ENCODE results near the gene KCNQ5. TPM values are rescaled to one million over a fixed set of nuclear protein-coding genes. Genes with fewer than 3 reads are reported as not detected.

KCNQ5 gene
- polyA plus RNA-seq, 1 donor (not counting 4 experiments of a cell fraction or from before 2014, with no cell fraction given) = 3.4 TPM

GRCh38 chr6:72826744-72827438 is 205.0 kb downstream of the KCNQ5 start:
- Histone ChIP-seq H3K4me2 (ENCODE audit: control insufficient read depth, extremely low read depth, insufficient read depth, low read depth, low read length) (no peak overlapping the region), H3K79me2 (ENCODE audit: control insufficient read depth, insufficient read depth, low read length) (no peaks in the 10 kb centered on the region), H3K27me3 (ENCODE audit: control insufficient read depth, extremely low read depth, insufficient read depth, low read length) (no peaks in the 10 kb centered on the region), H3K9me1 (ENCODE audit: control insufficient read depth, extremely low read depth, insufficient read depth, low read length) (no peaks in the 10 kb centered on the region), H2AFZ (ENCODE audit: control insufficient read depth, low read length) (no peak overlapping the region), H3K4me1 (ENCODE audit: control insufficient read depth, extremely low read depth, insufficient read depth, low read length) (peaks cover 29% of the 10 kb centered on the region), H3K4me3 (ENCODE audit: control insufficient read depth in 2 of 3, extremely low read depth in 1 of 3, insufficient read depth in 2 of 3, low read depth in 1 of 3, low read length in 3 of 3) (no peak overlapping the region), H3K27ac (ENCODE audit: control insufficient read depth, insufficient read depth, low read length) (peak overlapping the region; percentile 50), H3K9me3 (ENCODE audit: control insufficient read depth, low read depth, low read length) (no peaks in the 10 kb centered on the region), H3K9ac (ENCODE audit: control insufficient read depth, extremely low read depth, insufficient read depth, low read length) (no peak overlapping the region), H3K36me3 (ENCODE audit: control insufficient read depth in 2 of 2, extremely low read depth in 1 of 2, insufficient read depth in 2 of 2, low read length in 2 of 2) (no peaks in the 10 kb centered on the region), H4K20me1 (ENCODE audit: control insufficient read depth, extremely low read depth, insufficient read depth, low read length) (no peaks in the 10 kb centered on the region)
- no peak for FAIRE-seq
- peak; percentile 17 for DNase-seq (ENCODE audit: low read depth, low spot score)
- TF ChIP-seq, protein P1, sequence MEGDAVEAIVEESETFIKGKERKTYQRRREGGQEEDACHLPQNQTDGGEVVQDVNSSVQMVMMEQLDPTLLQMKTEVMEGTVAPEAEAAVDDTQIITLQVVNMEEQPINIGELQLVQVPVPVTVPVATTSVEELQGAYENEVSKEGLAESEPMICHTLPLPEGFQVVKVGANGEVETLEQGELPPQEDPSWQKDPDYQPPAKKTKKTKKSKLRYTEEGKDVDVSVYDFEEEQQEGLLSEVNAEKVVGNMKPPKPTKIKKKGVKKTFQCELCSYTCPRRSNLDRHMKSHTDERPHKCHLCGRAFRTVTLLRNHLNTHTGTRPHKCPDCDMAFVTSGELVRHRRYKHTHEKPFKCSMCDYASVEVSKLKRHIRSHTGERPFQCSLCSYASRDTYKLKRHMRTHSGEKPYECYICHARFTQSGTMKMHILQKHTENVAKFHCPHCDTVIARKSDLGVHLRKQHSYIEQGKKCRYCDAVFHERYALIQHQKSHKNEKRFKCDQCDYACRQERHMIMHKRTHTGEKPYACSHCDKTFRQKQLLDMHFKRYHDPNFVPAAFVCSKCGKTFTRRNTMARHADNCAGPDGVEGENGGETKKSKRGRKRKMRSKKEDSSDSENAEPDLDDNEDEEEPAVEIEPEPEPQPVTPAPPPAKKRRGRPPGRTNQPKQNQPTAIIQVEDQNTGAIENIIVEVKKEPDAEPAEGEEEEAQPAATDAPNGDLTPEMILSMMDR (optimal IDR thresholded peaks at IDR 0.05 in 1 of 3, IDR thresholded peaks at IDR 0.05 in 1 of 3, conservative IDR thresholded peaks at IDR 0.05 in 1 of 3; ENCODE audit: extremely low read depth in 1 of 3, insufficient read depth in 2 of 3, low read length in 3 of 3) = no peak
- no peak for TF ChIP-seq EZH2 (IDR thresholded peaks at IDR 0.05; ENCODE audit: low read length)
- dilution Hi-C loops (cut with MboI; ENCODE audit: extremely low pct_ligation_motif_present, low sequenced_read_pairs) = no loop called here

- H3K27me3 ChIP-seq (ENCODE audit: control insufficient read depth, extremely low read depth, insufficient read depth, low read length) = no peaks in the 10 kb centered on the region
- H2AFZ ChIP-seq (ENCODE audit: control insufficient read depth, low read length) = no peak overlapping the region
- H3K9ac ChIP-seq (ENCODE audit: control insufficient read depth, extremely low read depth, insufficient read depth, low read length) = no peak overlapping the region
- DNase-seq (ENCODE audit: low read depth, low spot score) (no peak), FAIRE-seq (no peak)
- H4K20me1 ChIP-seq (ENCODE audit: control insufficient read depth, extremely low read depth, insufficient read depth, low read length) = no peaks in the 10 kb centered on the region
- H3K9me1 ChIP-seq (ENCODE audit: control insufficient read depth, extremely low read depth, insufficient read depth, low read length) = no peaks in the 10 kb centered on the region
- no peaks in the 10 kb centered on the region for H3K79me2 ChIP-seq (ENCODE audit: control insufficient read depth, insufficient read depth, low read length)
- no peaks in the 10 kb centered on the region for H3K36me3 ChIP-seq (ENCODE audit: control insufficient read depth in 2 of 2, extremely low read depth in 1 of 2, insufficient read depth in 2 of 2, low read length in 2 of 2)
- H3K4me1 ChIP-seq (ENCODE audit: control insufficient read depth, extremely low read depth, insufficient read depth, low read length) = peaks cover 29% of the 10 kb centered on the region
- H3K4me3 ChIP-seq (ENCODE audit: control insufficient read depth in 2 of 3, extremely low read depth in 1 of 3, insufficient read depth in 2 of 3, low read depth in 1 of 3, low read length in 3 of 3) = no peak overlapping the region
- no peak overlapping the region for H3K4me2 ChIP-seq (ENCODE audit: control insufficient read depth, extremely low read depth, insufficient read depth, low read depth, low read length)
- H3K27ac ChIP-seq (ENCODE audit: control insufficient read depth, insufficient read depth, low read length) = no peak overlapping the region
- dilution Hi-C loops (cut with MboI; ENCODE audit: extremely low pct_ligation_motif_present, low sequenced_read_pairs) = no loop called here
- TF ChIP-seq EZH2 (IDR thresholded peaks at IDR 0.05; ENCODE audit: low read length) = no peak
- TF ChIP-seq, protein P1 (optimal IDR thresholded peaks at IDR 0.05 in 1 of 3, IDR thresholded peaks at IDR 0.05 in 1 of 3, conservative IDR thresholded peaks at IDR 0.05 in 1 of 3; ENCODE audit: extremely low read depth in 1 of 3, insufficient read depth in 2 of 3, low read length in 3 of 3) = no peak
- no peaks in the 10 kb centered on the region for H3K9me3 ChIP-seq (ENCODE audit: control insufficient read depth, low read depth, low read length)
Measured at GRCh38 chr6:72828904-72829303, 207.0 kb downstream of the KCNQ5 start.

Data from keratinocyte (primary cell).